Natural killer cell treated with Interleukin-12 subunit alpha and Interleukin-12 subunit beta and Interleukin-15 and Interleukin-18, amount 100 ng/mL, for 72 hours (primary cell): ENCODE results near the gene LRTM1. TPM values are rescaled to one million over a fixed set of nuclear protein-coding genes. Genes with fewer than 3 reads are reported as not detected.

ENCODE experiments used
- ATAC-seq, 2 donors: fragments of 150-1000 bp; cut with Tn5 transposase in 1 of 2; sonication (Bioruptor Pico), chemical (Tn5 transposase) in 1 of 2; 2 replicates each; pipeline ENCODE4 v1.10.0; 2021
- DNase-seq: peaks from one replicate; pipeline ENCODE4 v3.0.0; 2022; ENCODE audit warnings: low spot score
- H3K27ac Mint-ChIP-seq, 2 donors: 1 replicate in 1 of 2; 2 replicates in 1 of 2; pipeline ENCODE4 v1.8.0; 2022; ENCODE audit warnings: mixed read lengths in 2 of 2, mild to moderate bottlenecking in 1 of 2, moderate library complexity in 1 of 2
- H3K27me3 Mint-ChIP-seq, 2 donors: 1 replicate in 1 of 2; 2 replicates in 1 of 2; pipeline ENCODE4 v1.8.0; 2022; ENCODE audit warnings: mixed read lengths in 2 of 2
- H3K36me3 Mint-ChIP-seq: one replicate; pipeline ENCODE4 v1.8.0; 2022; ENCODE audit warnings: mixed read lengths
- H3K4me1 Mint-ChIP-seq, 2 donors: 1 replicate in 1 of 2; 2 replicates in 1 of 2; pipeline ENCODE4 v1.8.0; 2022; ENCODE audit warnings: low read depth in 2 of 2, mixed read lengths in 2 of 2, mild to moderate bottlenecking in 1 of 2
- H3K4me3 Mint-ChIP-seq: one replicate; pipeline ENCODE4 v1.8.0; 2022; ENCODE audit warnings: mixed read lengths
- H3K9me3 Mint-ChIP-seq: 2 replicates; pipeline ENCODE4 v1.8.0; 2022; ENCODE audit warnings: mixed read lengths
- total RNA-seq, 2 donors: library from RNA; stranded (reverse); gene quantifications; one replicate each; pipeline ENCODE4 v1.2.3, GENCODE V29; 2022

The LRTM1 gene
- total RNA-seq, 2 donors from 2014 or later = not detected

DNA sequence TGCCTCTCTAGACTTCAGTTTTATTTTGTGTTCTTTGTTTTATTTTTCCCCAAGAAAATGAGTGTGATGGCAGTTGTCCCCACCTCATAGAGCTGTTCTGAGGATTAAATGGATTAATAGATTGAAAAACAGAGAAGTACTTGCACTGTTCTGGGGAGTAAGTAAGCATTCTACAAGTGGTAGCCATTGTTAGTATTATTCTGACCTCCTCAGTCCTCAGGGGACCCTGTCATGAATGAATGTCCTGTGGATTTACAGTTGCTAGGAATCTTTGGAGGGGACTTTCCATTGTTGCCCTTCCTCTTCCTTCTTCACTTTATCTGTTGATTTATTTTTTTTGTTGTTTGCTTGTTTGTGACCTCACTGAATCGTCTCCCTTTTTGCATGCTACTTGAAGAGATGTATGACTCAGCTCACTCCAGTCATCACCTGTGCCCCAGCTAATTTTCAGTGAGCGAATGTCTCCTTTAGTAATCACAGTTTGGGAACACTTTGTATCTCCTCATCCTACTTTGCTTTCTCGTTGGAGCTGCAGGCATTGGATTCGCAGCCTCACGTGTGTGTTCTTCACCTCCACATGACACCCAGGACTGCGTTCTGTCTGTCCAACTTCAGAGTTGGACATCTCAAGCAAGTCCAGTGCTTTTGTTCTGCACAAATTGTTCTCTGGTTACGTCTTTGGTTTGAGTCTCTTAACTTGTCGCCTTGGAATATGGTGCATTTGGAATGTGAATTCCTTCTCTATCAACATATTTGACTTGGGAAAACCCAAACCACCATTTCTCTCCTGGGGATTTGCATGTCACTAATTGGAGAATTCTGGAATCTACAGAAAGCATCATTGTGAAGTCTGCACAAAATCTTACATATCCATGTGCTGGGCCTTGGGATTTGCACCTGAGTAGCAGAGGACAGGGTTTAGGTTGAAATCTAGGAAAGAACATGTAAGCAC lies 54.5 kb downstream of the LRTM1 start:
- peaks cover 9% of the 10 kb centered on the region for H3K9me3 Mint-ChIP-seq
- no peaks in the 10 kb centered on the region for H3K4me1 Mint-ChIP-seq
- ATAC-seq = no peak
- no peak overlapping the region for H3K27ac Mint-ChIP-seq
- H3K27me3 Mint-ChIP-seq = no peaks in the 10 kb centered on the region
- no peaks in the 10 kb centered on the region for H3K36me3 Mint-ChIP-seq
- DNase-seq = no peak
- H3K4me3 Mint-ChIP-seq = no peak overlapping the region

- Mint-ChIP-seq H3K36me3 (no peaks in the 10 kb centered on the region), H3K27ac (no peak overlapping the region), H3K27me3 (no peaks in the 10 kb centered on the region), H3K4me1 (no peaks in the 10 kb centered on the region), H3K9me3 (peaks cover 11% of the 10 kb centered on the region), H3K4me3 (no peak overlapping the region)
- DNase-seq (no peak), ATAC-seq (peak in 1 of 2 donors; percentile 24)
These were observed 56.0 kb downstream of the LRTM1 start for GRCh38 chr3:54871867-54872266.

DNA sequence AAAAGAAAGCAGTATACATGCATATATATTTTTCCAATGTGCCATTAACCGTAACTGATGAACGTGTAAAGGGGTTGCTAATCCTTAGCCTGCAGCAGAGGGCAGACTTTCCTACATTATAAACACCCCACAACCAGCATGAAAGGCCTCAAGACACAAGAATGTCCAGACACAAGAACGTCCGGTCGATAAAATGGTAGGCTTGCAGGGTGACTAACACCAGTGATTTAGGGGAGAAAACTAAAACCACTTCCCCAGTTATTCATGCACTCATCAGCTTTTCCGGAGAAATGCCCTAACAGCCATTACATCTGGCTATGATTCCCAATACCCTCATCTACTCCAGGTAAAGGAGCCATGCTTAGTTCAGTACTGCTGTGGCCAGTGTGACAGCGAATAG lies 57.4 kb downstream of the LRTM1 start:
- Mint-ChIP-seq H3K27me3 (no peaks in the 10 kb centered on the region), H3K9me3 (peaks cover 8% of the 10 kb centered on the region), H3K4me1 (no peaks in the 10 kb centered on the region), H3K4me3 (no peak overlapping the region), H3K36me3 (no peaks in the 10 kb centered on the region), H3K27ac (no peak overlapping the region)
- DNase-seq (no peak), ATAC-seq (no peak)
